MM.1S (cell line): ENCODE results near the gene SH3TC1.

Experiments
- CTCF ChIP-seq: fragments of 300-600 bp; sonication (generic); IDR thresholded peaks from 2 replicates; pipeline ENCODE4 v1.5.1; 2016; ENCODE audit warnings: antibody characterized with exemption, low read length, mixed read lengths
- EZH2 ChIP-seq: fragments of 300-600 bp; sonication (generic); optimal IDR thresholded peaks from 2 replicates; pipeline ENCODE3; 2017; ENCODE audit warnings: low read depth, mild to moderate bottlenecking, antibody characterized with exemption, low read length, mixed read lengths

- TF ChIP-seq CTCF = no peak
- TF ChIP-seq EZH2 = no peak
These were observed 28.2 kb downstream of the SH3TC1 start for GRCh38 chr4:8227201-8227770.
